WERI-Rb-1 (cell line): ENCODE data around the gene TSPEAR.

Source experiments
- DNase-seq: peaks from one replicate; pipeline ENCODE4 v3.0.0-alpha.2; 2020
- H3K27ac ChIP-seq: fragments of 250-450 bp; sonication (Bioruptor Pico); 2 replicates; pipeline ENCODE4 v1.5.1; 2020; ENCODE audit warnings: mild to moderate bottlenecking, moderate library complexity
- H3K27me3 ChIP-seq: fragments of 250-450 bp; sonication (Bioruptor Pico); 2 replicates; pipeline ENCODE4 v1.5.1; 2021; ENCODE audit warnings: mild to moderate bottlenecking, low read depth, moderate library complexity; ENCODE audit not compliant: insufficient read depth, severe bottlenecking
- H3K36me3 ChIP-seq: fragments of 250-450 bp; sonication (Bioruptor Pico); 2 replicates; pipeline ENCODE4 v1.5.1; 2020; ENCODE audit warnings: mild to moderate bottlenecking, moderate library complexity
- H3K4me3 ChIP-seq: 2 replicates; pipeline ENCODE4 v1.5.1; 2011; ENCODE audit warnings: low read depth, mild to moderate bottlenecking, control low read depth, low read length
- H3K9me3 ChIP-seq: fragments of 250-450 bp; sonication (Bioruptor Pico); 2 replicates; pipeline ENCODE4 v1.5.1; 2021; ENCODE audit warnings: mild to moderate bottlenecking, moderate library complexity; ENCODE audit not compliant: severe bottlenecking
- TF ChIP-seq, protein P1 (sequence below): IDR thresholded peaks from 2 replicates; pipeline ENCODE4 v1.5.1; 2011; ENCODE audit warnings: low read depth, mild to moderate bottlenecking, control low read depth, inconsistent platforms, low read length

Gene TSPEAR

DNA sequence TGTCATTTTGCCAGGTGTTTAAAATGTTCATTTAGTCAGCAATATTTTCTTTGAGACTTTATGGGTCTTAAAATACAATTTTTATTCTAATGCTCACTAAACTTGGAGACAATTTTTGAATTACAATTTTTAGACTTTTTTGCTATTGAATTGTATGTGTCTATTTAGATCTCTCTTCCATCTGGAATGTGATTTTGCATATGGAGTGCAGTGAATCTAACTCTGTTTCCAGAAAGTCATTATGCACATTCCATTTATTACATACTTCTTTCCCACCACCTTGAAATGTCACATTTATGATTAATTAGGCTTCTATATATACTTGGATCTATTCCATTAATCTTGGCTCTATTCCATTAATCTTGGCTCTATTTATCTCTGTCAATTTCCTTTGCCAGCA lies 5.6 kb upstream of the TSPEAR start:
- H3K27ac ChIP-seq, result no peak overlapping the region
- no peak for DNase-seq
- H3K4me3 ChIP-seq, result no peak overlapping the region
- no peaks in the 10 kb centered on the region for H3K27me3 ChIP-seq
- H3K9me3 ChIP-seq, result no peaks in the 10 kb centered on the region
- H3K36me3 ChIP-seq, result no peaks in the 10 kb centered on the region
- TF ChIP-seq, protein P1, sequence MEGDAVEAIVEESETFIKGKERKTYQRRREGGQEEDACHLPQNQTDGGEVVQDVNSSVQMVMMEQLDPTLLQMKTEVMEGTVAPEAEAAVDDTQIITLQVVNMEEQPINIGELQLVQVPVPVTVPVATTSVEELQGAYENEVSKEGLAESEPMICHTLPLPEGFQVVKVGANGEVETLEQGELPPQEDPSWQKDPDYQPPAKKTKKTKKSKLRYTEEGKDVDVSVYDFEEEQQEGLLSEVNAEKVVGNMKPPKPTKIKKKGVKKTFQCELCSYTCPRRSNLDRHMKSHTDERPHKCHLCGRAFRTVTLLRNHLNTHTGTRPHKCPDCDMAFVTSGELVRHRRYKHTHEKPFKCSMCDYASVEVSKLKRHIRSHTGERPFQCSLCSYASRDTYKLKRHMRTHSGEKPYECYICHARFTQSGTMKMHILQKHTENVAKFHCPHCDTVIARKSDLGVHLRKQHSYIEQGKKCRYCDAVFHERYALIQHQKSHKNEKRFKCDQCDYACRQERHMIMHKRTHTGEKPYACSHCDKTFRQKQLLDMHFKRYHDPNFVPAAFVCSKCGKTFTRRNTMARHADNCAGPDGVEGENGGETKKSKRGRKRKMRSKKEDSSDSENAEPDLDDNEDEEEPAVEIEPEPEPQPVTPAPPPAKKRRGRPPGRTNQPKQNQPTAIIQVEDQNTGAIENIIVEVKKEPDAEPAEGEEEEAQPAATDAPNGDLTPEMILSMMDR, result no peak

DNA sequence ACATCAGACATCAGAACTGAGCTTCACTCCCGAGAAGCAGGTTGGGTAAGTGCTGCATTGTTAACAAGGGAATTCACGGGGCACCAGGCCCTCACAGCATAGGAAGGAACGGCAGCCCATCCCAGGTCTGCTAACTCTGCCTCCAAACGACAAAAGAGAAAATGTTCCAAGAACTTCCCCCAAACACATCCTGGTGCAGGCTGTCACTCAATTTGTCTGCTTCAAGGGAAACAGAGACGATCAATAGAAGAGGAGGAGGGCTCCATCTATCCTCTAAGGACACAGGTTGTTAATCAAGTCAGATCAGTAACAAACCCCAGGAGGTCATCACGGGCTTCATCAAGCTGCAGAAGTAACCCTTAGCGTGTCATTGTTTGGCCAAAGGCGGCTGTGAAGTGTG lies 3.5 kb upstream of the TSPEAR start:
- TF ChIP-seq, protein P1, result no peak
- peak; percentile 6 for DNase-seq
- no peak overlapping the region for H3K27ac ChIP-seq
- H3K27me3 ChIP-seq, result no peaks in the 10 kb centered on the region
- H3K4me3 ChIP-seq, result no peak overlapping the region
- H3K9me3 ChIP-seq, result no peaks in the 10 kb centered on the region
- no peaks in the 10 kb centered on the region for H3K36me3 ChIP-seq

DNA sequence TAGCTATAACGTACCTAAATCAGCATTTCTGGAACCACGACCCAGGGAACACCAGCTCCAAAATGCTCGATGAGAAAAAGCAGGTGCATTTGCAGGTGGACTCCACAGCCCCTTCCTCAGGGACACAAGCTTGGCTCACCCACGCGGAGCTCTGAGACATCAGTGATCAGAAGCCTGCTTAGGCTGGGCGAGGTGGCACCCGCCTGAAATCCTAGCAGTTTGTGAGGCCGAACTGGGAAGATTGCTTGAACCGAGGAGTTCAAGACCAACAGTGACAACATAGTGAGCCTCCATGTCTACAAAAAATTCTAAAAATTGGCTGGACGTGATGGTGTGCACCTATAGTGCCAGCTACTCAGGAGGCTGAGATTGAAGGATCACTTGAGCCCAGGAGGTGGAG lies 2.5 kb upstream of the TSPEAR start:
- Histone ChIP-seq H3K4me3 (no peak overlapping the region), H3K36me3 (no peaks in the 10 kb centered on the region), H3K27ac (no peak overlapping the region), H3K27me3 (no peaks in the 10 kb centered on the region), H3K9me3 (no peaks in the 10 kb centered on the region)
- TF ChIP-seq, protein P1, result no peak
- DNase-seq, result peak; percentile 4

DNA sequence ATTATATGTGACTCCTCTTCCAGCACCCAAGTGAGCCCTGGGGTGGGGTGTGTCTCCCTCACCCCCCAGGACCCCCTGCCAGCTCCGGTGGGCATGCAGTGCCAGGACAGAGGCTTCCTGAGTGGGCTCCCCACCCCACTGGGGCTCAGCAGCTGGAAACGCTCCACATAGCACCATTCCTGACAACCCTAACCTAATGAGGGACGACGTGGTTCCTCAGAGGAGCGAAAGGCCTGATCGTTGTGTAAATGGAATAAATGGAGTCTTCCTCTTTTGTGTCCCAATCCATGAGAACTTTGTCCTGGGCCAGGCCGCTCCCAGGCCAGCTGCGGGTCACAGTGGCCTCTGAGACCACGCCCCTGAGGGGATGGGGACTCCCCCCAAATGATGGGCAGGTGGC lies 1.8 kb upstream of the TSPEAR start:
- peak; percentile 6 for DNase-seq
- no peak overlapping the region for H3K4me3 ChIP-seq
- TF ChIP-seq, protein P1, result no peak
- no peaks in the 10 kb centered on the region for H3K36me3 ChIP-seq
- H3K27me3 ChIP-seq, result no peaks in the 10 kb centered on the region
- H3K9me3 ChIP-seq, result no peaks in the 10 kb centered on the region
- H3K27ac ChIP-seq, result no peak overlapping the region

DNA sequence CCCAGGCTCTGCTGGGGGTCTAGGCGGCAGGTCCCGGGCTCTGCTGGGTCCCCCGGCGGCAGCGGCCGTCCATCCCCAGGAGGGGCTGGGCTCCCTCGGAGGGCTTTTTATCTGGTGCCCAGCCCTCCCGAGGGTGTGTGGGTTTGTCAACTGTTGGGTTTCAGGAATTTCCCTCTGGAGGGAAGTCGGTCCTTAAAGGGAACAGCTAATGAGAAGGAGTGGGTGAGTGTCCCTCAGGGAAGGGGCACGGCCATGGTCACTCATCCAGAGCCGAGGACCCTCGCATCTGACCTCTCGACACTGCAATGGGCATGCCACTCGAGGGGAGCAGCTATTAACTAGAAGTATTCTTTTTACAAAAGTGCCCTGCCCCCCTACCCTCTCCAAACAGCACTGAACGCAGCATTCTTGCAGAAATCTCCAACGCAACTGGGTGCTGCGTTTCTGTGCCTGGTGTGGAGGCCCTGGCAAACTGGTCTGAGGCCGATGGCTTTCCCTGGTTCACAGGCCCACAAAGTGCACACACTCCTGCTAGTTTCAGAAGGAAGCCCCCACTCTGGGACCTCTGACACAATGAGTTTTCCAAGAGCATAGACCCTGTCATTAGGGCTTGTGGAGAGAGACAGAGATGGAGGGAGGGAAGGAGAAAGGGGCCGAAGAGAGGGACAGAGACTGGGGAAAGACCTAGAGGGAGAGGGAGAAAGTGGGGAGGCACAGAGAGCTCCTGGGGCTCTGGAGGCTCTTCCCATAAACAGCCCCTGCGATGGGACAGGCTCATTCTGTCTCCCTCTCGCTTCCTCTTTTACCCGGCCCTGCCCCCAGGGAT lies 1.0 kb upstream of the TSPEAR start:
- DNase-seq, result peak; percentile 4
- H3K4me3 ChIP-seq, result no peak overlapping the region
- H3K27ac ChIP-seq, result no peak overlapping the region
- TF ChIP-seq, protein P1, result no peak
- H3K36me3 ChIP-seq, result no peaks in the 10 kb centered on the region
- H3K27me3 ChIP-seq, result no peaks in the 10 kb centered on the region
- H3K9me3 ChIP-seq, result no peaks in the 10 kb centered on the region
